NB4 (cell line): Measurements from ENCODE around the gene BAIAP3.

Experiments used
- POLR2A ChIP-seq: IDR thresholded peaks from 2 replicates; pipeline ENCODE4 v1.6.1; 2011; ENCODE audit warnings: mild to moderate bottlenecking; ENCODE audit not compliant: insufficient read length; ENCODE audit errors: extremely low read depth
- TF ChIP-seq, protein P1 (sequence below): IDR thresholded peaks from 2 replicates; pipeline ENCODE4 v1.6.1; 2011; ENCODE audit warnings: low read depth, low read length

DNA sequence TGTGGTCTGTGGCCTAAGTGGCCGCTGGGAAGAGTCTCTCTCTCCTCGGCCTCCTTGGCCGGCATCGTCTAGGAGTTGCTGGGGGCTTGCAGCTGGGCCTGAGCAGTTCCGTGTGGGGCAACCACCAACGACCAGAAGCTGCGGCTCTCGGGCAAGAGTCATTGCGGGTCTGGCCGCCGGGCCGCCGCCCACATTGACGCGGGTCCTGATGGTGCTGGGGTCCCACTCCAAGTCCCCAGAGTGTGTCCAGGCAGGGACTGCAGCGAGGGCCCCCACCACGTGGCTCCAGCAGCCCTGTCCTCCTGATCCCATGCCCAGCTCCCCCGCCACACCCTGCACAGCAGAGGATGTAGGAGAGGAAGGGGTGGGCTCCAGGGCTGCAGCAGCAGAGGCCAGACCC is 50.1 kb downstream of the BAIAP3 start:
- TF ChIP-seq, protein P1, sequence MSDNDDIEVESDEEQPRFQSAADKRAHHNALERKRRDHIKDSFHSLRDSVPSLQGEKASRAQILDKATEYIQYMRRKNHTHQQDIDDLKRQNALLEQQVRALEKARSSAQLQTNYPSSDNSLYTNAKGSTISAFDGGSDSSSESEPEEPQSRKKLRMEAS = no peak
- TF ChIP-seq POLR2A = no peak
